Urinary bladder (tissue), 4 donors: Measurements from ENCODE around the gene CSNK1A1. TPM values are rescaled to one million over a fixed set of nuclear protein-coding genes. Genes with fewer than 3 reads are reported as not detected.

Source experiments
- DNase-seq: peaks from one replicate; pipeline ENCODE4 v3.0.0-alpha.2; 2015; ENCODE audit errors: extremely low spot score
- H3K27ac ChIP-seq: one replicate; pipeline ENCODE4 v1.5.1; 2013; ENCODE audit warnings: low read depth, mild to moderate bottlenecking, moderate library complexity
- H3K36me3 ChIP-seq: one replicate; pipeline ENCODE4 v1.6.1; 2013; ENCODE audit warnings: mild to moderate bottlenecking, moderate library complexity; ENCODE audit not compliant: insufficient read depth
- H3K4me1 ChIP-seq: one replicate; pipeline ENCODE4 v1.6.1; 2013; ENCODE audit warnings: mild to moderate bottlenecking, moderate library complexity; ENCODE audit not compliant: insufficient read depth
- H3K4me3 ChIP-seq: one replicate; pipeline ENCODE4 v1.5.1; 2013; ENCODE audit warnings: low read depth, low read length
- WGBS: extraction: QIAGEN DNeasy Blood & Tissue Kit; methylation state at CpG from one replicate; pipeline ENCODE4 v1.1.7; 2013; 5-methylcytosine and 5-hydroxymethylcytosine counted together
- polyA plus RNA-seq: library from polyadenylated mRNA; stranded (reverse); fragments of 200-250 nt; gene quantifications from one replicate; pipeline ENCODE4 v1.2.3, GENCODE V29; 2013
- total RNA-seq: library from RNA; depleted of rRNA; stranded (reverse); fragments of >200 nt; gene quantifications from one replicate; pipeline ENCODE4 v1.2.3, GENCODE V29; 2014
- donor health status: healthy with polysubstance abuse.
- donor health status: healthy.

The CSNK1A1 gene
- total and polyA plus RNA-seq, 2 donors, result 144 to 343 TPM

DNA sequence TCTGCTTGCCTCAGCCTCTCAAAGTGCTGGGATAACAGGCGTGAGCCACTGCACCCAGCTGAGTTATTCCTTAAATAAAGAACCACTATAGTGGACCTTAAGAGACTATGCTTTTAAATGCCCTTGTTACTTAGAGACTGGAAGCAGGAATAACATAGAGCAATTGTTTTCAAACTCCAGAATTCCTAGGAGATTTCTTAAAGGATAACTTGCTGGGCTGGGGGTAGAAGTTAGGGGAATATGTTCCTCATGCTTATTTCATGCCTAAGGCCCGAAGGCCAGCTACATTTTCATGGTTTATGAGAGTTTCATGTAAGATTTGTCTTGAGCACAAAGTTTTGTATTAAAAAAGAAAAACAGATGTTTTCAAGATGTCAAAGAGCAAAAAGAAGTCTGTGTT lies 48.2 kb downstream of the CSNK1A1 start:
- H3K4me1 ChIP-seq, result no peaks in the 10 kb centered on the region
- H3K36me3 ChIP-seq, result peaks cover 6% of the 10 kb centered on the region
- no peak overlapping the region for H3K27ac ChIP-seq
- DNase-seq, result no peak
- 79% methylated on average over 2 of the region's 2 CpGs for WGBS
- no peak overlapping the region for H3K4me3 ChIP-seq

DNA sequence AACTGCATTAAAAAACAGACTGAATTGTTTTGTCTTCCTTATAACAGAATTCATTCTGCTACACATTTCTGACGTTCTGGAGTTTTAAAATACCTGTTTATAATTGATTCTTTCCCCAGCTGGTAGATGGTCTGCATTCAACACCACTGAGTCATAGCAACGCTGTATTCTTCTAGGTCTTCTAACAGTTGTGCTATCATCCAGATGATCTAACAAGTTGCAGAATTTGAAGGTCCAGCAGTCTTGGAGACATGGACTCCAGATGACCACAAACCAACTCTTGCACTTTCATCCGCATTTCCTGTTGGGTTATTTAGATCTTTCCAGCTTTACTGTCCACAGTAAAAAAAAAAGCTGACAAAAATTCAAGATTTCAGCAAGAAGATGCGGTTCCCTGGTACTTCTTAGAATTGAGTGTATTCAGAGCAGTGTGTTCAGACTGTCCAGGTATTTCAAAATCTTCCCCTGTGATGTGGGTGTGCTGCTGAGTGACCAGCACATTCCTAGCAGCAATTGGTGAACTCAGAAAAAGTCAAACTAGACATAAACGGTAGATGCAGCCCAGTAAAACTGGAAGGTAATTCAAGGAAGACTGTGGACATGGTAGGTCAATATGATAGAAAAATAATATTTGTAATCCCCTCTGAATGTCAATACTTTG lies 50.2 kb downstream of the CSNK1A1 start:
- Histone ChIP-seq H3K4me3 (no peak overlapping the region), H3K36me3 (peaks cover 6% of the 10 kb centered on the region), H3K4me1 (no peaks in the 10 kb centered on the region), H3K27ac (no peak overlapping the region)
- DNase-seq, result no peak
- WGBS, result 76% methylated on average over 5 of the region's 5 CpGs

DNA sequence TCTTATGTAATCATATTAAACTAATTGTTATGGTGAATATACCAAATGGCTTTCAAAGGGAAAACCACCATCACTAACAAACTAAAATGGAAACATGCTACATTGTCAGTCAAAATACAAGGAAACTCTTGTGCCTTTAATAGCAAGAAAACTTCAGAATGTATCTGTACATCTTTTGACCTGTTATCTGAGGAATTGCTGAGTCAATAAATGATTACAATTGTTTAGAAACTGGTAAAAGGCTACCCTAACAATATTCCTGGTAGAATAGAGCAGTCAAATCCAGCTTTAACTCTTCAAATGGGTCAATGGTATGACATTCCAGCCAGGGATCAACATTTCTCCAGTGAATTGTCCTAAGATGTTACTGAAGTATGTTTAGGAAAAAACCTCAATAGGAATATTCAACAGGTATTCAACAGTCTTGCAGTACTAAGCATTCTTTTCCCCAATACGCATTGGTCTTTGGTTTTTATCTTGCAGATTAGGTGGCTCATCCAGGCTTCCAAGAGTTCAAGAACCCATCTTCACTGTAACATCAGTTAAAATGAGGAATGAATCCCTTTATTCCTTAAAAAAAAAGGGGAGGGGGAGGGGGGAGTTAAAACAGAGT lies 52.4 kb downstream of the CSNK1A1 start:
- H3K36me3 ChIP-seq, result peaks cover 6% of the 10 kb centered on the region
- H3K4me3 ChIP-seq, result no peak overlapping the region
- no peak for DNase-seq
- WGBS, result 79% methylated on average over 1 of the region's 1 CpG
- no peak overlapping the region for H3K27ac ChIP-seq
- H3K4me1 ChIP-seq, result no peaks in the 10 kb centered on the region

DNA sequence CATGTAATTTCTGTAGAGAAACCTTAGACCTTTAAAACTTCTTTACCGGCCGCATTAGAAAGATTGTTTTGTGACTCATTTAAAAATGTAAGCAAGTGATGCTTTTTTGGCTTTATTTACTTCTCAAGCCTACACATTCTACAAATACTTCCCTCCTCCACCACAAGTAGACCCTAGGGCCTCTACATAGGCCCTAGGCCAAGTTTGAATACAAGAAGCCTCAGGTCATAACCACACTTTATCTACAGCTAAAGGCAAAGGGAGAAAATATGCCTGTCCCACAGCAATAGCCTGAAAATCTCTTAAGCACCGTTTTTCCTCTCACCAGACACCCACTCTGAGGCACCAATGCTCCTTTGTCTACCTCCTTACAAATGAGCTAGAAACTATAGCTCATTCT lies 53.9 kb downstream of the CSNK1A1 start:
- WGBS, result 25% methylated on average over 3 of the region's 3 CpGs
- DNase-seq, result no peak
- no peaks in the 10 kb centered on the region for H3K4me1 ChIP-seq
- H3K27ac ChIP-seq, result no peak overlapping the region
- no peak overlapping the region for H3K4me3 ChIP-seq
- peaks cover 4% of the 10 kb centered on the region for H3K36me3 ChIP-seq

DNA sequence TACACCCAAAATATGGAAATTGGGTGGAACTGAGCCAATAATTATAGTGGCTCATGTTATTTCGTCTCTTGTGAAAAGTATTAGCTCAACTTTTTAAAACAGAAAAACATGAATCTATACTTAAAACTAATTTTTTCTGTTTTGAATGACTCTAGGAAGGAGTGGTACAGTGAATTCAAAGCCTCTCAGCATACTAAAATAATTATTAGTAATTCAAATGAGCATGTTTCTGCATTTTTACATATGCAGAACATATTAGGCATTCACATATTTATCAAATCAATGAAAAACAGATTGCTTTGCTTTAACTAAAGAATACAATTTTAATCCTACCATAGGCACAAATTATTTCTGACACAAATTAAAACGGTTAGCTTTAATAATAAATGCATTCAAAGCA lies 54.3 kb downstream of the CSNK1A1 start:
- H3K36me3 ChIP-seq, result peaks cover 4% of the 10 kb centered on the region
- DNase-seq, result no peak
- H3K27ac ChIP-seq, result no peak overlapping the region
- no peaks in the 10 kb centered on the region for H3K4me1 ChIP-seq
- 39% methylated on average over 2 of the region's 2 CpGs for WGBS
- H3K4me3 ChIP-seq, result no peak overlapping the region

DNA sequence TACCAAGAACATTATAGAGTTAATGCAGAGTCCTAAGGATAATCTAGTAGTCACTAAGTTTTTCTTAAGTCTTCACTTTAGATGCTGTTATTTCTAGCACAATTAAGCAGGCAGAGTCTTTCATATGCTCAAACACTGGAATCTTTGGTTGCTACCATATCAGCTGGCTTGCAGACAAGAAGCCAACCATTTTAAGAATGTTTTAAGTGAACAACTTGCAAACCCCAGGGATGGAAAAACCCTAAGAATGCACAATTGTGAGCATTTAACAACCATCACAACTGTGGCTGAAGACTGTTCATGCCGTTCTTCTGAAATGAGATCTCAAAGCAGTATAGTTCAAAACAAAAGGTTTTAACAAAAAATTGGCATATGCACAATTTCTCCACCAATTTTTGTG lies 55.1 kb downstream of the CSNK1A1 start:
- no peak overlapping the region for H3K4me3 ChIP-seq
- DNase-seq, result no peak
- WGBS, result 57% methylated on average over 1 of the region's 1 CpG
- H3K27ac ChIP-seq, result no peak overlapping the region
- peaks cover 4% of the 10 kb centered on the region for H3K36me3 ChIP-seq
- H3K4me1 ChIP-seq, result no peaks in the 10 kb centered on the region

DNA sequence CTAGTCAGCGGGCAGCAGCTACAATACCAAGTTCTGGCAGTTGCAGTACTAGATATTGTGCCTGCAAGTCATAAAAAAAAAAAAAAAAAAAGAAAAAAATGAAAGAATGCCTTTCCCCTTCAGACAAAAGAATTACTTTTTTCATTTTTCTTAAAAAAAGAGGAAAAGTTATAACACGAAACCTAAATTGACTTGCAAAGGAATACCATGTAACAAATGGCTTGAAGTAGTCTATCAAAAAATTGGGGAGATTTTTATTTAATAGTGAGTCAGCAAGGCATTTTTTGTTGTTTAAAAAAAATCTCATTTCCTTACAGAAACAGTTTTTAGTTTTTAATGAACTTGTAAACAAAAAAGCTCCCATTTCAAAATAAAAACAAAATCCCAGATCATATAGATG lies 55.6 kb downstream of the CSNK1A1 start:
- DNase-seq, result no peak
- Histone ChIP-seq H3K36me3 (peaks cover 1% of the 10 kb centered on the region), H3K27ac (no peak overlapping the region), H3K4me1 (no peaks in the 10 kb centered on the region), H3K4me3 (no peak overlapping the region)
- 80% methylated on average over 2 of the region's 2 CpGs for WGBS

DNA sequence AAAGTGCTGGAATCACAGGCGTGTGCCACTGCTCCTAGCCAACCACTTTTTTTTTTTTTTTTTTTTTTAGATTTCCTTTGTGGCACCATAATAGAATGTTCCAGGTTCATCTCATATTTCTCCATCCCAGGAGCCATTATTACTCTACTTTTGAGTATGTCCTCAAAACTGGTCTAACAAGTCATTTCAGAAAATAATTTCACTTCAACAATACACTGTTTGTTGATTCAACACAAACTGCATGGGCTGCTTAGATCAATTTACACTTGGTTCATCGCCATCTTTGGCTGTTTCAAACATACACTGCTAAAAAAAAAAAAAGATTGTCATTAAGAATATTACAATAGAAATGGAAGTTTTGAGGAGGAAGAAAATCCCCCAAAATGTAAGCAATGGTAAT lies 57.9 kb downstream of the CSNK1A1 start:
- H3K36me3 ChIP-seq, result peaks cover 1% of the 10 kb centered on the region
- no peaks in the 10 kb centered on the region for H3K4me1 ChIP-seq
- H3K27ac ChIP-seq, result no peak overlapping the region
- no peak for DNase-seq
- WGBS, result 84% methylated on average over 2 of the region's 2 CpGs
- no peak overlapping the region for H3K4me3 ChIP-seq

DNA sequence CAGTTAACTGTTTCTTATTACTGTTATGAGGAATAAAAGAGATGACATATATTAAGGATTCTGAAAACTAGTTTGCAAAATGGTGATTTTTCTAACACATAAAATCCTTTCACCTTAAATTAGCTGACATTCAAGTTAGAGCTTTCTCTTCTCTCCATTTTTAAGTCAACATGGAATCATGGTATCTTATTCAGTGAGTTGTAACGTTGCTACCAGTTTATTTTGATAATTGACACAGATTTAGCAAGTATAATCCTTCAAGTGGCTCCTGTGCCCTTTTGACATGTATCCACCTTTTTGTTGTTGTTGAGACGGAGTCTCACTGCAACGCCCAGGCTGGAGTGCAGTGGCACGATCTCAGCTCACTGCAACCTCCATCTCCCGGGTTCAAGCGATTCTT lies 58.5 kb downstream of the CSNK1A1 start:
- no peaks in the 10 kb centered on the region for H3K4me1 ChIP-seq
- no peak overlapping the region for H3K27ac ChIP-seq
- 92% methylated on average over 6 of the region's 6 CpGs for WGBS

DNA sequence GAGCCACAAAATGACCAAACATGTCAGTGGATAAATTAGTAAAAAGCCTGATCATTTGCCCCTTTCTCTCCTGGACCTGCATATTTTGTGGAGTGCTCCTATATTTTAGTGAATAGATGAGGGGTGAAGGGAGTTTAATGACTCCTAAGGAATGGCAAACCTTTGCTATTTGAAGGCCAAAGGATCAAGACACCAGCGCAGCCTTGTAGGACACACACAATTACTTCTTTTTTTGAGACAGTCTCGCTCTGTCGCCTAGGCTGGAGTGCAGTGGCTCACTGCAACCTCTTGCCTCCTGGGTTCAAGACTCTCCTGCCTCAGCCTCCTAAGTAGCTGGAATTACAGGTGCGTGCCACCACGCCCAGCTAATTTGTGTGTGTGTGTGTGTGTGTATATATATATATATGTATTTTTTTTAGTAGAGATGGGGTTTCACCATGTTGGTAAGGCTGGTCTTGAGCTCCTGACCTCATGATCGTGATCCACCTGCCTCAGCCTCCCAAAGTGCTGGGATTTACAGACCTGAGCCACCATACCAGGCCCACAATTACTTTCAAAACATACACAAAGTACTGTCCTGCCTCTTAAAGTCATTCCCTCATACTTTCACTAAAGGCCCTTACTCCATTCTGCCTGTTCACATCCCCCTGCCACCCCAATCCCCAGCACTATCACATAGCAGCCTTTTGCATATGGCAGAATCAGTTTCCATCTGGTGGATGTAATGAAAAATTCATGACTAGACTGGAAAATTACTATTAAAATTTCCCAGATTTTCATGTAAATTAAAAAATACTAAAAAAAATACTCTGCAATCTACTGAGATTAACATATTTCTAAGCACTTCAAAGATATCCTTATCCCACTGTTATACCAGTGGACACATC lies 60.4 kb downstream of the CSNK1A1 start:
- Histone ChIP-seq H3K36me3 (peaks cover 1% of the 10 kb centered on the region), H3K4me3 (no peak overlapping the region), H3K4me1 (peaks cover 1% of the 10 kb centered on the region), H3K27ac (no peak overlapping the region)
- 81% methylated on average over 6 of the region's 6 CpGs for WGBS
- no peak for DNase-seq

More for the DNA sequence above, 58.5 kb downstream of the CSNK1A1 start:
- H3K36me3 ChIP-seq, result peaks cover 1% of the 10 kb centered on the region
- H3K4me3 ChIP-seq, result no peak overlapping the region
- DNase-seq, result no peak

DNA sequence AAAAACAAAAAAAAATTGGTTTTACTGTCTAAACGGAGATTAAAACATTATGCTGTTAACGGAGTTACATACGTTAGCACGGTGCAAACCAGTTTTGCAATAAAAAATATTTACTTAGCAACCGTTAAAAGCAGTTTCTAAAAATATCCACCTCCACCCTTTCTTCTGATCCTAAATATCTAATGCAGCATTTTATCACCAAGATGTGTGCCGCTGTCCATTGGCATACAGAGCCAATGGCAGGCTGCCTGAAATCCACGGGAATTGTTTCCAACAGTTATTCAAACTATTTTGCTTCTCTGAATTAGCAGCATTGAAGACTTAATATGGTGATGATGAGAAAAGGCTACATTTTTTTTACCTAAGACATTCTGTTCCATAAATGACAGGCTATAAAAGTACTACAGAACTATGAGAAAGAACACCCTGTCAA lies 61.6 kb downstream of the CSNK1A1 start:
- Histone ChIP-seq H3K36me3 (peaks cover 1% of the 10 kb centered on the region), H3K4me3 (no peak overlapping the region), H3K27ac (no peak overlapping the region), H3K4me1 (peaks cover 1% of the 10 kb centered on the region)
- 6% methylated on average over 7 of the region's 7 CpGs for WGBS
- DNase-seq, result peak; percentile 61

DNA sequence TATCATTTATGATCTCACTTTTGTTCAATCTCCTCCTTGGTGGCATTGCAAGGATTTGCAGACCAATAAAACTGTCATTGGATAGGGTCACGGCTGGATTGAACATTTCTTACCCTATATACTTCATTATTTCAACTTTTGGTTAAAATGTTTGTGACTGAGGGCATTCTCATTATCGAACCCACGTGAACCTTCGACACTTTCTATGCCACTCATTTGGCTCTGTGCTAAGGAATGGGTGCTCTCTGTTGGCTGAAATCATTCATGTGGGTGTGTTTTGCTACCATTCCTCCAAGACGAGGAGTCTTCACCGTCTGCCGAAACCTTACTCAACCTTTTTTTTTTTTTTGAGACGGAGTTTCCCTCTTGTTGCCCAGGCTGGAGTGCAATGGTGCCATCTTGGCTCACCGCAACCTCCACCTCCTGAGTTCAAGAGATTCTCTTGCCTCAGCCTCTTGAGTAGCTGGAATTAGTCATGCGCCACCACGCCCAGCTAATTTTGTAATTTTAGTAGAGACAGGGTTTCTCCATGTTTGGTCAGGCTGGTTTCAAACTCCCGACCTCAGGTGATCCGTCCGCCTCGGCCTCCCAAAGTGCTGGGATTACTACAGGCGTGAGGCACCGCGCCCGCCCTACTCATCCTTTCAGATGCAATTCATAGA lies 62.5 kb downstream of the CSNK1A1 start:
- DNase-seq, result no peak
- peaks cover 1% of the 10 kb centered on the region for H3K36me3 ChIP-seq
- peaks cover 1% of the 10 kb centered on the region for H3K4me1 ChIP-seq
- no peak overlapping the region for H3K27ac ChIP-seq
- H3K4me3 ChIP-seq, result no peak overlapping the region
- WGBS, result 66% methylated on average over 19 of the region's 19 CpGs

DNA sequence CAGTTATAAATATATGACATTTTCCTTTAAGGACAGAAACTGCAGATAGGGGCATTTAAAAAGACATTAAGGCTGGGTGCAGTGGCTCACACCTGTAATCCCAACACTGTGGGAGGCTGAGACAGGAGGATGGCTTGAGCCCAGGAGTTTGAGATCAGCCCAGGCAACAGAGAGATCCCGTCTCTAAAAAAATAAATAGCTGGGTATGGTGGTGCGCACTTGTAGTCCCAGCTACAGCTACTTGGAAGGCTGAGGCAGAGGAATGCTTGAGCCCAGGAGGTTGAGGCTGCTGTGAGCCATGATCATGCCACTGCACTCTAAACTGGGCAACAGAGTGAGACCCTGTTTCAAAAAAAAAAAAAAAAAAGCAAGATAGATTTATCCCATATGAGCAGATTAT lies 63.6 kb downstream of the CSNK1A1 start:
- Histone ChIP-seq H3K4me1 (peaks cover 1% of the 10 kb centered on the region), H3K27ac (peak overlapping the region; percentile 29)
- WGBS, result 59% methylated on average over 2 of the region's 2 CpGs

More for the DNA sequence above, 63.6 kb downstream of the CSNK1A1 start:
- Histone ChIP-seq H3K36me3 (no peaks in the 10 kb centered on the region), H3K4me3 (no peak overlapping the region)
- DNase-seq, result no peak
